SHP77 (cell line): Measurements from ENCODE around the gene RAI1.
A peak's percentile ranks its signal among the peaks of the same experiment; 100 is the strongest.
"Not testable (repeated sequence)": the region's sequence is repeated elsewhere in the genome, so short reads cannot be mapped to it uniquely, and the experiment has no call there.

Experiments
- DNase-seq, 2 experiments: peaks; one replicate each; lab custom pipeline; 2025; lab: John Stamatoyannopoulos, UW

RAI1 gene

GRCh38 chr17:17681744-17682292 is 560 bp downstream of the RAI1 start:
- peak in 1 of 2 experiments; percentile 68 for DNase-seq

- peak; percentile 35 to 63 for DNase-seq
Measured at GRCh38 chr17:17682293-17682736, 1.1 kb downstream of the RAI1 start.

- peak; percentile 81 to 88 for DNase-seq
Measured at GRCh38 chr17:17682737-17683680, 1.8 kb downstream of the RAI1 start.

- DNase-seq, result no peak
Measured at GRCh38 chr17:17683710-17684365, 2.6 kb downstream of the RAI1 start.

- DNase-seq, result peak; percentile 69 to 75
Measured at GRCh38 chr17:17684906-17685774, 3.9 kb downstream of the RAI1 start.

- DNase-seq, result peak; percentile 71 to 77
Measured at GRCh38 chr17:17685775-17686291, 4.6 kb downstream of the RAI1 start.

GRCh38 chr17:17689312-17689711 is 8.1 kb downstream of the RAI1 start:
- DNase-seq, result no peak

- DNase-seq, result not testable (repeated sequence)
Measured at GRCh38 chr17:17690233-17690632, 9.0 kb downstream of the RAI1 start.

- no peak for DNase-seq
Measured at GRCh38 chr17:17691468-17692263, 10.4 kb downstream of the RAI1 start.

- DNase-seq, result peak; percentile 68 to 75
Measured at GRCh38 chr17:17692353-17693252, 11.3 kb downstream of the RAI1 start.

GRCh38 chr17:17693253-17694168 is 12.3 kb downstream of the RAI1 start:
- DNase-seq, result peak; percentile 93 to 96

- peak; percentile 92 to 97 for DNase-seq
Measured at GRCh38 chr17:17694169-17695081, 13.2 kb downstream of the RAI1 start.

GRCh38 chr17:17696085-17696484 is 14.8 kb downstream of the RAI1 start:
- no peak for DNase-seq

GRCh38 chr17:17696882-17697633 is 15.8 kb downstream of the RAI1 start:
- no peak for DNase-seq

GRCh38 chr17:17698371-17698770 is 17.1 kb downstream of the RAI1 start:
- DNase-seq, result no peak

GRCh38 chr17:17698869-17699351 is 17.7 kb downstream of the RAI1 start:
- DNase-seq, result no peak
